DMS79 (cell line): Measurements from ENCODE around the gene TENT4A.

Source experiments
- DNase-seq: peaks from one replicate; lab custom pipeline; 2025; lab: John Stamatoyannopoulos, UW

TENT4A gene

DNA sequence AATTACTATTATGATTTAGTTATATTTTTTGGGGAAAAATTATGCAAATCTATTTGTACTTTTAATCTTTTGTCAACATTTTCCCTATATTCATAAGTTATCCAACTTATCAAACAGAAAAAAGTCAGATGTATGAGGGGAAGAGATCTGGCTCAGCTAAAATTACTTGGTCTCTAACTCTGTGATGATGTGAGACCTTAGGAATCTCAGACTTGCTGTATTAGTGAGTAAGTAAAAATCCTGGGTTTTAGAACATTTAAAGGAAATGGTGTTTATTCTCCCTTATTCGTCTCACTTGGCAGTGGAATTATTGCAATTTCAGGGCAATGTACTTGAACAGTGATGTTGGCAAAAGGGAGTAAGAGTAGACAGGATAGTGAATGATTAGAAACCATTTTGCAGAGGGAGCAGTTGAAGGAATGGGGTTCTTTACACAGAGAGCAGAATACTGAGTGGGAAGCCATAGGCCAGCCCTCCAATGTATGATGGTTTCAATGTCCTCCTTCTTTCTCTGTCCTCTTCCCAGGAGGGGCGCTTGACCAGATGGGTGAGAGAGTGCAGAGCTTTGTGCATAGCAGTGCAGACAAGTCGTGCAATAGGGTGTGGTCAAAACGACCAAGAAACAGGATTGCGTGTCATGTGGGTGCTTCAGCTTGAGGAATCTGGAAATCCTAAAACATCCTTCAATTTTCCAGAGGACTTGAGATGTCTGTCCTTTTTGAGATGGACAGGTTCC is 91.7 kb downstream of the TENT4A start:
- DNase-seq: no peak

DNA sequence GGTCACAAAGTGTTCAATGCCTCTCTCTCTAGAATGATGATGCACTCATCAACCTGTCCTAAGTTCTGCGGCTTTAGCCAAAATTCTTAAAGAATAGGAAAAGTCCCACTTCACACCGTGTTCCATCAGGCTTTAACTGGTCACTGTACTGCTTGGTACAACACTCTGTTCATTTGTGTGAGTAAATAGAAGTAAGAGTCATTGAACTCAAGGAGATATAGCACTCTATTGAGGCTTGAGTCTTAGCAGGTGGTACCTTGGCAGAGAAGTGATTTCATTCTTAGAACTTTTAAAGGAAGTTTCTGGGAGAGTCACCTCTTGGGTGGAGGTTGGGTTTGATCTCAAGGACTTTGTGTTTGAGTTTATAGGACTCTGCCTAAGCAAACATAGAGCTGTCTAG is 92.6 kb downstream of the TENT4A start:
- peak; percentile 44 for DNase-seq
